Vagina (tissue), 2 donors: ENCODE data around the gene PARK7.

Experiments
- POLR2A ChIP-seq, 2 donors: fragments of 450-650 bp; IDR thresholded peaks; one replicate each; pipeline ENCODE4 v1.6.1; 2017; ENCODE audit warnings: antibody characterized with exemption in 2 of 2, mild to moderate bottlenecking in 2 of 2, moderate library complexity in 2 of 2
- POLR2AphosphoS5 ChIP-seq, 2 donors: sonication (generic); formaldehyde crosslinking; IDR thresholded peaks; one replicate each; pipeline ENCODE4 v1.9.0; 2017; ENCODE audit warnings: antibody characterized with exemption in 2 of 2, mild to moderate bottlenecking in 2 of 2, low read depth in 1 of 2; ENCODE audit not compliant: insufficient read depth in 1 of 2
- TF ChIP-seq, protein P1 (sequence below), 3 experiments: fragments of 450-650 bp in 2 of 3; fragments of 200-600 bp in 1 of 3; sonication (generic) in 1 of 3; IDR thresholded peaks; one replicate each; pipeline ENCODE4 v1.5.1; 2017 to 2019; ENCODE audit warnings: antibody characterized with exemption in 3 of 3, mild to moderate bottlenecking in 2 of 3, moderate library complexity in 2 of 3

DNA sequence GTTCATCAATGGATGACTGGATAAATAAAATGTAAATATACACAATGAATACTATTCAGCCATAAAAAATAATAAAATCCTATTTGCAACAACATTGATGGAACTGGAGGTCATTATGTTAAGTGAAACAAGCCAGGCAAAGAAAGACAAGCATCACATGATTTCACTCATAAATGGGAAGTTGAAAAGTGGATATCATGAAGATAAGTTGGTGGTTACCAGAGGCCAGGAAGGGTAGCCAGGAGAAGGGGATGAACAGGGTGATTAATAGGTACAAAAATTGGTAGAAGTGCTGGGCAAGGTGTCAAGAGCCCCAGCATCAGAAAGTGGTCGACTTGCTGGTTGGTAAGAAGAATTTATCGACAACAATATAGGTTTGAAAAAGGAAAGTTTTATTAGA, 1.3 kb upstream of the PARK7 start:
- TF ChIP-seq, protein P1, sequence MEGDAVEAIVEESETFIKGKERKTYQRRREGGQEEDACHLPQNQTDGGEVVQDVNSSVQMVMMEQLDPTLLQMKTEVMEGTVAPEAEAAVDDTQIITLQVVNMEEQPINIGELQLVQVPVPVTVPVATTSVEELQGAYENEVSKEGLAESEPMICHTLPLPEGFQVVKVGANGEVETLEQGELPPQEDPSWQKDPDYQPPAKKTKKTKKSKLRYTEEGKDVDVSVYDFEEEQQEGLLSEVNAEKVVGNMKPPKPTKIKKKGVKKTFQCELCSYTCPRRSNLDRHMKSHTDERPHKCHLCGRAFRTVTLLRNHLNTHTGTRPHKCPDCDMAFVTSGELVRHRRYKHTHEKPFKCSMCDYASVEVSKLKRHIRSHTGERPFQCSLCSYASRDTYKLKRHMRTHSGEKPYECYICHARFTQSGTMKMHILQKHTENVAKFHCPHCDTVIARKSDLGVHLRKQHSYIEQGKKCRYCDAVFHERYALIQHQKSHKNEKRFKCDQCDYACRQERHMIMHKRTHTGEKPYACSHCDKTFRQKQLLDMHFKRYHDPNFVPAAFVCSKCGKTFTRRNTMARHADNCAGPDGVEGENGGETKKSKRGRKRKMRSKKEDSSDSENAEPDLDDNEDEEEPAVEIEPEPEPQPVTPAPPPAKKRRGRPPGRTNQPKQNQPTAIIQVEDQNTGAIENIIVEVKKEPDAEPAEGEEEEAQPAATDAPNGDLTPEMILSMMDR (IDR thresholded peaks at IDR 0.05): no peak
- TF ChIP-seq POLR2AphosphoS5 (IDR thresholded peaks at IDR 0.05; ENCODE audit: insufficient read depth in 1 of 2, low read depth in 1 of 2) (no peak), POLR2A (IDR thresholded peaks at IDR 0.05) (no peak)
